Embryonic facial prominence (tissue), 1 donor: ENCODE results near the gene CCK.

ENCODE experiments used
- DNase-seq: peaks from one replicate; pipeline ENCODE4 v3.0.0-alpha.2; 2016; ENCODE audit errors: extremely low spot score

CCK gene

DNA sequence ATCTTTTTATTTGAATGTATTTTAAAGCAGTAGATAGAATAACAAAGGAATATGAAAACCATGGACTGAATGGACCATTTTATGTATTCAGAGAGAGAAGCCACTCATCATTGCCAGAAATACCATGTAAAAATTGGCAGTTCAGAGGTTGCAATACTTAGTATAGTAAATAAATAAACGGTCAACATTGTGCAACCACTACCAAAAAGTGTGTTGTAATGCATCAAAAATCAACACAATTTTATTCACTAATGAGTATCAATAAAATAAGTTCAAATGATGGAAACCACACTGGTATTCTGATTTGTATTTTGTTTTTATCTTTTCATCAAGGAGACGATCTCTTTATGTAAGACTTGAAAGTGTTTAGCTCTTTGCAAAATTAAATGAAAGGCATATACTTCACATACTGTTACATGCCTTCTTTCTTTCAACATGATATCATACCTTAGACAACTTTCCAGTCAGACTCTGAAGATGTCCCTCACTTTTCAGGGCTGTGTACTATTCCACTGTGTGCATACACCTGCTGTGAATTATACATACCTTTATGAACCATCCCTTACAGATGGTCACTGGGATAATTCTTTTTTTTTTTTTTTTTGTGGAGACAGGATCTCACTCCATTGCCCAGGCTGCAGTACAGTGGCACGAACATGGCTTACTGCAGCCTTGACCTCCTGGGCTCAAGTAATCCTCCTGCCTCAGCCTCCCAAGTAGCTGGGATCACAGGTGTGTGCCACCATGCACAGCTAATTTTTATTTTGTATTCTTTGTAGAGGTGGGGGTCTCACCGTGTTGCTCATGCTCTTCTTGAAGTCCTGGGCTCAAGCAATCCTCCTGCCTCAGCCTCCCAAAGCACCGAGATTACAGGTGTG lies 40.3 kb downstream of the CCK start:
- DNase-seq: no peak

- DNase-seq: no peak
Observed at GRCh38 chr3:42224658-42225421, 41.1 kb downstream of the CCK start.

GRCh38 chr3:42224178-42224577 lies 41.8 kb downstream of the CCK start:
- DNase-seq: no peak

GRCh38 chr3:42222942-42223693 lies 42.9 kb downstream of the CCK start:
- DNase-seq: no peak

DNA sequence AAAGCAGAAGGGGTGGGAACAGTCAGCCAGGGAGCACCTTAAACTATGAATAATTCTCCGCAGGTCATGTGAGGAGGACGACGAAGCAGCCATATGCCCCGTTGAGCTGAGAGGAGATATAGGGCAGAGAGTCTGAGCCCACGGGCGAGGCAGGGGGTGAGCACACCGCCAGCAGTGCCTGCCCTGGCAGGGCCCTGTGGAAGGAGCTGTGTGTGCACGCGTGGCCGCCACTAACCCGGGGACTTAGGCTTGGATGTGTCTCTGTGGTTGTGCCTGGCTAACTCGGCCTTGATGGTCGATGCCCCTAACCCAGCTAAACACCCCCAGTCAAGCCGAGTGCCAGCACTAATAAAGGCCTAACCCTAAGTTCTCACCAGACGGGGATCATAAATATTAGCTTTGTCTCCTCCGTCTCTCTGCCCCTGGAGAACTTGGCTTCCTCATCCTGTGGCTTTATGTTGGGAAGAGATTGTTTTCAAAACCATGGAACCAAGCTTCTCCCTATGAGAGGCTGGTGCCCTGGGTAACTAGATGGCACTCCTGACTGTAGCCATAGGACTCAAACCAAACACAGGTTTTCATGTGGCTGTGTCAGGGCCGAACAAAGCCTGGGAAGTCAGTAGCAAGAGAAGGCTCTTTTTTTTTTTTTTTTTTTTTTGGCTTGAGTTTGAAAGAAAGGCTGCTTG lies 45.4 kb downstream of the CCK start:
- DNase-seq: no peak

GRCh38 chr3:42216931-42217333 lies 49.1 kb downstream of the CCK start:
- DNase-seq: no peak

GRCh38 chr3:42216302-42216701 lies 49.7 kb downstream of the CCK start:
- DNase-seq: no peak

- DNase-seq: no peak
Observed at GRCh38 chr3:42214565-42215283, 51.3 kb downstream of the CCK start.

GRCh38 chr3:42214064-42214463 lies 51.9 kb downstream of the CCK start:
- no peak for DNase-seq

DNA sequence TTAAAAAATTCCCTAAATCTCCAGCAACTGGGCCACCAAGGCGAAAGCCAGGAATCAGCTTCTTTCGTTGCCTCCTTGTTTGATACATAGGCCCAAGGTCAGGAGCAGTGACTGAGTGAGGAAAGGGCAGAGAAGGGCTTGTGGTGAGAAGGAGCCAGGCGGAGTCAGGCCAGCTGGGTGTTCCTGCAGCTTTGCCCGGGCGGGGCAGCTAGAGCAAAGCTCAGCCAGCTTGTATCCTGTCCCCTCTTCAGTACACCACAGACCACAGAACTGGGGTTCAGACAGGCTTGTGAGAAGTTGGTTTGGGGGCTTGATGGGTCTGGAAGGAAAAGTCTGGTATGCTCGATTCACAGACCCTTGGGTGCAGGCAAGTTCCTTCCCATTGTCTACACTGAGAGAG lies 52.6 kb downstream of the CCK start:
- DNase-seq: no peak

DNA sequence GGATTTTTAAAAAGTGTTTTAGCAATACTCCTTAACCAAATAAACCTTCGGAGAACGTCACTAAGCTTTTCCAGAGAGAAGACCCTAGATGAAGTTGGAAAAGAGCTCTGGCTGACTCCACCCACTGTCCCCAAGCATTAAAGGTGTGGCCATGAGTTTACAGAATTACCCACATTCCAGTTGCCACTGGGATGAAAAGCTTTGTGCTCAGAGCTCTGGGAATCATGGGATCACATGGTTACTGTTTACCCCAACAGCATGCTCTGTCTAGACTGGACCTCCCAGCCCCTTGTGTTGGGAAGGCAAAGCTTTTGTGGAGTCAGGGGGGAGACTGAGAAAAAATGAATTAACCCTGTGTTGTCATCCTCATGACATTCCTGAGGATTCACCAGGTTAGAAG lies 55.3 kb downstream of the CCK start:
- no peak for DNase-seq

GRCh38 chr3:42209917-42210316 lies 56.1 kb downstream of the CCK start:
- DNase-seq: no peak
